HG03521 (cell line): ENCODE data around the gene OR6J1.
"Not testable (repeated sequence)": the region's sequence is repeated elsewhere in the genome, so short reads cannot be mapped to it uniquely, and the experiment has no call there.

Experiments used
- ATAC-seq: cut with Tn5 transposase; IDR thresholded peaks from one replicate; pipeline ENCODE4 v1.9.1; 2021; ENCODE audit warnings: mild to moderate bottlenecking, moderate library complexity; ENCODE audit not compliant: unreplicated experiment

Gene OR6J1

GRCh38 chr14:22644305-22644635 lies at the start of gene OR6J1:
TSS of gene OR6J1 (minus strand) at chr14:22644352. CDS start at chr14:22634811, 9,541 bp downstream.
- no peak for ATAC-seq

DNA sequence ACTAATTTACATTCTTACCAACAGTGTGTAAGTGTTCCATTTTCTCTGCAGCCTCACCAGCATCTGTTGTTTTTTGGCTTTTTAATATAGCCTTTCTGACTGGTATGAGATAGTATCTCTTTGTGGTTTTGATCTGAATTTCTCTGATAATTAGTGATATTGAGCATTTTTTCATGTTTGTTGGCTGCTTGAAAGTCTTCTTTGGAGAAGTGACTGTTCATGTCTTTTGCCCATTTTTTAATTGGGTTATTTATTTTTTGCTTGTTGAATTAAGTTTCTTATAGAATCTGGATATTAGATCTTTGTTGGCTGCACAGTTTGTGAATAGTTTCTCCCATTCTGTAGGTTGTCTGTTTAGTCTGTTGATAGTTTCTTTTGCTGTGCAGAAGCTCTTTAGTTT lies 48.0 kb upstream of the OR6J1 start:
- ATAC-seq = no peak

DNA sequence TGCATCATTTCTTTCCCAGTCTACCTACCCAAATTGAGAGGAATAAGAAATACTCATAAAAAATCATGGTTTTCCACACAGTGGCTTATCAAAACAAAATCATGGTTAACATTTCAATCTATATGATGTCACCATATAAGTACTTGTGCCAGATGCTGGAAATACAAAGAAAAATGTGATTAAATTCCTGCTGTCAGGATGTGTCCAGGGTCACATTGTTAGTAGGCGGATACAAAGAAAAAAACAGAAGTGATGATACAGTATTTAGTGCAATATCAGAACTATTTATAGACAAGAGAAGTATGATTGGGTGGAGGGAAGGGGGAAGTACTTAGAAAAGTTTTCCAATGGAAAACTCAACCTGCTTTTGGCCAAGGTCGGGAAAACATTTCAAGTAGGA lies 47.0 kb upstream of the OR6J1 start:
- ATAC-seq = no peak

GRCh38 chr14:22689199-22689598 lies 45.0 kb upstream of the OR6J1 start:
- ATAC-seq = no peak

DNA sequence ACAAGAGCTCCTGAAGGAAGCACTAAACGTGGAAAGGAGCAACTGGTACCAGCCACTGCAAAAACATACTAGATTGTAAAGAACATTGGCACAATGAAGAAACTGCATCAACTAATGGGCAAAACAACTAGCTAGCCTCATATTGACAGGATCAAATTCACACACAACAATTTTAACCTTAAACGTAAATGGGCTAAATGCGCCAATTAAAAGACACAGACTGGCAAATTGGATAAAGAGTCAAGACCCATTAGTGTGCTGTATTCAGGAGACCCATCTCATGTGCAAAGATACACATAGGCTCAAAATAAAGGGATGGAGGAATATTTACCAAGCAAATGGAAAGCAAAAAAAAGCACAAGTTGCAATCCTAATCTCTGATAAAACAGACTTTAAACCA lies 43.8 kb upstream of the OR6J1 start:
- ATAC-seq = not testable (repeated sequence)

GRCh38 chr14:22686176-22686611 lies 42.0 kb upstream of the OR6J1 start:
- ATAC-seq = not testable (repeated sequence)

GRCh38 chr14:22685467-22685866 lies 41.3 kb upstream of the OR6J1 start:
- ATAC-seq = no peak

DNA sequence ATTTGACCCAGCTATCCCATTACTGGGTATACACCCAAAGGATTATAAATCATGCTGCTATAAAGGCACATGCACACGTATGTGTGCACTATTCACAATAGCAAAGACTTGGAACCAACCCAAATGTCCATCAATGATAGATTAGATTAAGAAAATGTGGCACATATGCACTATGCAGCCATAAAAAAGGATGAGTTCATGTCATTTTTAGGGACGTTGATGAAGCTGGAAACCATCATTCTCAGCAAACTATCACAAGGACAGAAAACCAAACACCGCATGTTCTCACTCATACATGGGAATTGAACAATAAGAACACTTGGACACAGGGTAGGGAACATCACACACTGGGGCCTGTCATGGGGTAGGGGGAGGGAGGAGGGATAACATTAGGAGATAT lies 39.3 kb upstream of the OR6J1 start:
- not testable (repeated sequence) for ATAC-seq

- ATAC-seq = no peak
Measured at GRCh38 chr14:22678221-22678620, 34.1 kb upstream of the OR6J1 start.

DNA sequence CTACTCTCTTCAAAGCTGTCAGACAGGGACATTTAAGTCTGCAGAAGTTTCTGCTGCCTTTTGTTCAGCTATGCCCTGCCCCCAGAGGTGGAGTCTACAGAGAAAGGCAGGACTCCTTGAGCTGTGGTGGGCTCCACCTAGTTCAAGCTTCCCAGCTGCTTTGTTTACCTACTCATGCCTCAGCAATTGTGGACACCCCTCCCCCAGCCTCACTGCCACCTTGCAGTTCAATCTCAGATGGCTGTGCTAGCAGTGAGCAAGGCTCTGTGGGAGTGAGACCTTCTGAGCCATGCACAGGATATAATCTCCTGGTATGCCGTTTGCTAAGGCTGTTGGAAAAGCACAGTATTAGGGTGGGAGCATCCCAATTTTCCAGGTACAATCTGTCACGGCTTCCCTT lies 33.4 kb upstream of the OR6J1 start:
- not testable (repeated sequence) for ATAC-seq

DNA sequence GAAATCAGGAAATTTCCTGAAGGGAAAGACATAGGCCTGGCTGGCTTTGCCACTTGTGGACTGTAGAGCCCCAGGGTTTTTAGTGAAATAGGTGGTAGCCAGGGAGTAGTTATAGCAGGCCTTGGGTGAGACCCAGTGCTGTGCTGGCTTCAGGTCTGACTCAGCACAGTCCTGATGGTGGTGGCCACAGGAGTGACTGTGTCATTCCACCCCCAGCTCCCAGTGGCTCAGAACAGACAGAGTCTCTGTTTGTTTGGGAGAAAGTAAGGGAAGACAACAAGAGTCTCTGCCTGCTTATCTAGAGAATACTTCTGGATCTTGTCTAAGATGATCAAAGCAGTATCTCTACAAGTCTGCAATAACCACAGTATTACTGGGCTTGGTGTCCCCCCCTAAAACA lies 27.5 kb upstream of the OR6J1 start:
- no peak for ATAC-seq

DNA sequence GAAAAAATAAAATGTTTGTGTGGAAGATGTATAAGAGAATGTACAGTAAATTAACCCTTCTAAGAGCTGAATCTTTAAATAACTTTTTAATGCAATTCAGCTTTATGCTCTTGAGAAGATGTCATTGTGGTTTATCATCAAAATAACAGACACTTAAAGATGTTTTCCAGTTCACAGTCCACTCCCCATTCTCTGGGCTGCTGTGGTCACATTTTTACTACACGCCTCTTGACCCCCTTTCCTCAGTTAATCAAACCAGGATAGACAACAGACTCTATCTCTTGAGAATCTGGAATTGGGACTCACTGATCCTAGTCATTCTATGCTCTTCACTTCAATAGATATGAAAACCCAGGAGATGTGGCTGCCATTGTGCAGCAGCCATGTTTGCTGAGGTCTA lies 24.7 kb upstream of the OR6J1 start:
- ATAC-seq = no peak

DNA sequence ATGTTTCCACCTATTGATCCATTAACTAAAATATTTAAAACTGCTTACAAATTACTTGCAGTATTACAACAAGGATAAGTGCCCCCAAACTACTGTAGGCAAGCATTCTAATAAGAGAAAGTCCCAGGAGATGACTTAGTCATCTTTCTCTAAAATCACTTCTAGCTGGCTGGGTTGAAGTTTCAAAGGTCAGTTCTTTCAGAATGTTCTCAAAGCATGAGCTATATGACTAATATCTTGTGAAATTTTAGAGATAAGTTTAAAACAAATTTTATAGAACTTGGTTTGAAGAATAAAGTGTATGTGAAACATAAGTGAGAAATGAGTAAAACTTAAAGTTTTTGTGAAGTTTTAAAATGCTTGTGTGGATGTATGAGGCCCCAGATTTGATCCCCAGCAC lies 24.3 kb upstream of the OR6J1 start:
- no peak for ATAC-seq

GRCh38 chr14:22667881-22668280 lies 23.7 kb upstream of the OR6J1 start:
- no peak for ATAC-seq

DNA sequence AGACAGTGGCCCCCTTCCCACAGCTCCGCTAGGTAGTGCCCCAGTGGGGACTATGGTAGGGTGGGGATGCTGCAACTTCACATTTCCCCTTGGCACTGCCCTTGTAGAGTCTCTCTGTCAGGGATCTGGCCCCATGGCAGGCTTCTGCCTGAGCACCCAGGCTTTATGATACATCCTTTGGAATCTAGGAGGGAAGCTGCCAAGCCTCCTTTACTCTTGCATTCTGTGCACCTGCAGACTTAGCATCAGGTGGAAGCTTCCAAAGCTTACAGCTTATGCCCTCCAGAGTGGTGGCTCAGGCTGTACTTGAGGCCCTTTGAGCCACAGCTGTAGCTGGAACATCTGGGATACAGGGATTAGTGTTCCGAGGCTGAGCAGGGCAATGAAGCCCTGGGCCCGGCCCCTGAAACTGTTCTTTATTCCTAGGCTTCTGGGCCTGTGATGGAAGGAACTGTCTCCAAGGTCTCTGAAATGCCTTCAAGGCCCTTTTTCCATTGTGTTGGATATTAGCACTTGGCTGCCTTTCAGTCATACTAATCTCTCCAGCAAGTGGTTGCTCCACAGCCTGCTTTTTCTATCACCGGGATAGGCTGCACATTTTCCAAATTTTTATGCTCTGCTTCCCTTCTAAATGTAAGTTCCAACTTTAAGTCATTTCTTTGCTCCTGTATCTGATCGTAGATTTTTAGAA lies 22.2 kb upstream of the OR6J1 start:
- ATAC-seq = no peak

GRCh38 chr14:22664261-22664660 lies 20.1 kb upstream of the OR6J1 start:
- no peak for ATAC-seq

GRCh38 chr14:22660654-22661053 lies 16.5 kb upstream of the OR6J1 start:
- no peak for ATAC-seq

GRCh38 chr14:22658946-22659345 lies 14.8 kb upstream of the OR6J1 start:
- ATAC-seq = no peak

DNA sequence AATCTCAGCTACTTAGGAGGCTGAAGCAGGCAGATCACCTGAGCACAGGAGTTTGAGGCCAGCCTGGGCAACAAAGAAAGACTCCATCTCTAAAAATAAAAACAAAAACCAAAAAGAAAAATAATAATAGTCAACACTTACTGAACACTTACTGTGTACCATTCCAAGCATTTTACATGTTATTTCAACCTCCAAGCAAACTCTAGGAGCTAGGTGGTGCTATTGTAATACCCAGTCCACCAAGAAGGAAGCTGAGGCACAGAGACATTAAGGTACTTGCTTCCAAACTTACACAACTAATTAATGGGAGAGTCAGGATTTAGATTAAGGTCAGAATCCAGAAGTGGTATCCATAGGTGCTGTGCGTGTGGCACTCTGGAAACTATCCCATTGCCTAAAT lies 13.7 kb upstream of the OR6J1 start:
- ATAC-seq = no peak

GRCh38 chr14:22656945-22657731 lies 13.0 kb upstream of the OR6J1 start:
- ATAC-seq = no peak

DNA sequence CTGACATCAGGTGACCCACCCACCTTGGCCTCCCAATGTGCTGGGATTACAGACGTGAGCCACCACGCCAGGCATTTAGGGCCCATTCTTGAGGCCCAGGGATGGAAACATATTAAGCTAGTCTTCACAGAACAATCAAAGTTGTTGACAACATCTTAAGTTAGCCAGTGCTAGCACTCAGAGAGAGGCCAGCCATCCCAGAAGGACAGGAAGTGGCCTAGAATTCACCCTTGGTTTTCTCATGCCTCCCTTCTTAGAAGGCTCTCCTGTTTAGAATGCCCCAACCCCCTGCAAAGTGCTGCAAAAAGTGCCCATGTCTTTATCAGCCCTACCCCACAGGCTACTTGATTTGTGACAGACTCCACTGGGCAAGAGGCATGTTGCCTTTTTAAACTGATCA lies 12.1 kb upstream of the OR6J1 start:
- no peak for ATAC-seq

DNA sequence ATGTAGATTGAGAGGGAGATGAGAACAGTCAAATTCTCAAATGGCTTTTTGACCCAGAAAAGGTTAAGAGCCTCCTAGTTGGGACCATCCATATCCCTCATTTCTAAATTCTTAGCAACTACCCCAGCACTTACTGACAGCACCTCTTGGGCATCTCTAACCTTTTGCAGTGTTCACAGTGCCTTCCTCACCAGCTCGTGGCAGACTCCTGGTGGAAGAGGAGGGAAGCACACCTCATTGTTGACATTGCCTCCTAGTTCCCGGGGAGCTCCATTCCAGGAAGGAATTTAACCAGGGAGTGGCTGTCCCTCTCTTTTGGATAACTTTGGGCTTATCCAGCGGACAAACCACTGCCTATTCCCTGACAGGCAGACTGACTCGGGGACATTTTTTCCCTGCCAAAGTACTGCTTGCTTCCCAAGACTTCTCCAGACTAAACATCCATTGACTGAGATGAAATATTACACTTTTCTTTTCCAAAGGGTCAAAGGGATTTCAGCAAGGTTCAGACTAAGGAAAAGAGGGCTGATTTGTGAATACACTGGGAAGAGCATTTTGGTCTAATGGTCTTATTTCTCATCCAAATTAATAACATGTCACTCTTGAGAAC lies 9.0 kb upstream of the OR6J1 start:
- no peak for ATAC-seq
